ENCODE data around the gene PSMG1. TPM values are rescaled to one million over a fixed set of nuclear protein-coding genes. Genes with fewer than 3 reads are reported as not detected.

PSMG1 gene
- total and polyA plus RNA-seq, 2 of the 8 experiments (the other 6 are each of a cell fraction or from before 2014, with no cell fraction given): 50.7 to 93.7 TPM

DNA sequence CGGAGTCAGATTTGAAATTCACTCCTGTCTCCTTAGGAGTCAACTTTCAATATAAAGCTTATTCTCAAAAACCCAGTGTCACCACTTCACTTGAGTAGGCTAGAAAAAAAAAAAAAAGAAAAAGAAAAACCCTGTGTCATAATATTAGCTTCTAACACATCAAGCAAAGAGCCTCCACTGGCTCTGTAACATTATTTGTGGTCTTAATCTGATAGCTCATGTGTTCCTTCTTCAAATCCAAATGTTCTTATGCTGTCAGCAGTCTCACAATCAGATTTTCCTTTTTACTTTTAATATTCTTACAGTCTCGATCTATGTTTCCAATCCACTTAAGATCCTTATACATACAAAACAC, 26.1 kb upstream of the PSMG1 start (continued):
- no peak for TF ChIP-seq CHD1 (IDR thresholded peaks at IDR 0.05; ENCODE audit: low read depth, low read length)
- TF ChIP-seq, protein P1, sequence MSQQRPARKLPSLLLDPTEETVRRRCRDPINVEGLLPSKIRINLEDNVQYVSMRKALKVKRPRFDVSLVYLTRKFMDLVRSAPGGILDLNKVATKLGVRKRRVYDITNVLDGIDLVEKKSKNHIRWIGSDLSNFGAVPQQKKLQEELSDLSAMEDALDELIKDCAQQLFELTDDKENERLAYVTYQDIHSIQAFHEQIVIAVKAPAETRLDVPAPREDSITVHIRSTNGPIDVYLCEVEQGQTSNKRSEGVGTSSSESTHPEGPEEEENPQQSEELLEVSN (IDR thresholded peaks at IDR 0.05): no peak
- no peak for TF ChIP-seq CREB1 (IDR thresholded peaks at IDR 0.05)
- TF ChIP-seq TAF7 (optimal IDR thresholded peaks at IDR 0.05; ENCODE audit: borderline replicate concordance, low read depth, low read length): no peak
- TF ChIP-seq RFX5 (IDR thresholded peaks at IDR 0.05; ENCODE audit: borderline replicate concordance, low read depth, low read length): no peak
- no peak for TF ChIP-seq SRF (IDR thresholded peaks at IDR 0.05; ENCODE audit: low read depth, low read length)
- no peak for TF ChIP-seq JUND (IDR thresholded peaks at IDR 0.05; ENCODE audit: low read length)
- no peak for TF ChIP-seq RXRA (IDR thresholded peaks at IDR 0.05; ENCODE audit: insufficient read depth, low read depth, low read length)
- TF ChIP-seq GTF2F1 (IDR thresholded peaks at IDR 0.05; ENCODE audit: borderline replicate concordance, low read depth, low read length): no peak
- TF ChIP-seq USF2 (IDR thresholded peaks at IDR 0.05; ENCODE audit: low read length): no peak
- TF ChIP-seq BACH1 (IDR thresholded peaks at IDR 0.05; ENCODE audit: low read length): no peak

All from H1 (cell line).